GM12878 (cell line): ENCODE results near the gene PCSK5. TPM values are rescaled to one million over a fixed set of nuclear protein-coding genes. Genes with fewer than 3 reads are reported as not detected.

Source experiments
- ASH2L ChIP-seq: fragments of 300-600, 200-600 bp; sonication (generic); IDR thresholded peaks from 2 replicates; pipeline ENCODE4 v1.6.1; 2017; ENCODE audit warnings: low read depth, mild to moderate bottlenecking, borderline replicate concordance
- E4F1 ChIP-seq: fragments of 450-650 bp; IDR thresholded peaks from 2 replicates; pipeline ENCODE4 v1.6.1; 2018; ENCODE audit warnings: borderline replicate concordance, mild to moderate bottlenecking; ENCODE audit not compliant: partially characterized antibody
- ETV6 ChIP-seq, 2 experiments: fragments of 450-650 bp in 1 of 2; IDR thresholded peaks in 1 of 2; conservative IDR thresholded peaks in 1 of 2; 2 replicates each; pipeline ENCODE4 v1.6.1; 2014; ENCODE audit warnings: antibody characterized with exemption in 1 of 2, borderline replicate concordance in 1 of 2, low read depth in 1 of 2, mild to moderate bottlenecking in 1 of 2, moderate library complexity in 1 of 2
- EZH2 ChIP-seq: IDR thresholded peaks from 2 replicates; pipeline ENCODE4 v1.6.1; 2012; ENCODE audit warnings: low read depth, mild to moderate bottlenecking, control low read depth, inconsistent platforms, low read length, borderline replicate concordance; ENCODE audit not compliant: control insufficient read depth
- FOXM1 ChIP-seq: IDR thresholded peaks from 2 replicates; pipeline ENCODE4 v1.6.1; 2012; ENCODE audit warnings: low read depth, mild to moderate bottlenecking, inconsistent platforms, low read length, moderate library complexity
- IRF4 ChIP-seq: IDR thresholded peaks from 2 replicates; pipeline ENCODE4 v1.6.1; 2011; ENCODE audit warnings: low read depth, low read length
- RFX5 ChIP-seq: IDR thresholded peaks from 2 replicates; pipeline ENCODE4 v1.6.1; 2011; ENCODE audit warnings: low read depth, low read length, improper control_type of control experiment
- SMAD1 ChIP-seq: fragments of 450-650 bp; IDR thresholded peaks from 2 replicates; pipeline ENCODE4 v1.6.1; 2018; ENCODE audit warnings: mild to moderate bottlenecking, low read depth; ENCODE audit not compliant: partially characterized antibody
- SMAD5 ChIP-seq: IDR thresholded peaks from 2 replicates; pipeline ENCODE4 v1.6.1; 2016; ENCODE audit warnings: antibody characterized with exemption, low read depth
- ZBTB4 ChIP-seq: fragments of 450-650 bp; formaldehyde crosslinking; IDR thresholded peaks from 2 replicates; pipeline ENCODE4 v1.4.0; 2022; ENCODE audit warnings: mild to moderate bottlenecking, moderate library complexity
- polyA plus RNA-seq, 11 experiments: library from polyadenylated mRNA; depleted of rRNA in 4 of 11; unstranded in 6 of 11; stranded (reverse) in 5 of 11; fragments of >200 nt; fragmentation: Nextera tagmentation in 4 of 11; fragmentation: Illumina TruSeq in 1 of 11; extraction: Ambion mirVana in 4 of 11; extraction: Trizol in 1 of 11; gene quantifications; 1 replicate in 1 of 11; 2 replicates in 10 of 11; pipeline versions ENCODE4 v1.2.1 to v1.2.3, GENCODE V29; 2011 to 2016; ENCODE audit warnings: inconsistent platforms in 2 of 11, missing spikeins in 2 of 11, low read depth in 1 of 11
- total RNA-seq, 4 experiments: library from RNA; depleted of rRNA in 3 of 4; stranded (reverse); fragments of >200 nt in 3 of 4; fragmentation: Illumina TruSeq in 1 of 4; extraction: Trizol in 1 of 4; gene quantifications; 2 replicates each; pipeline versions ENCODE4 v1.2.1 to v1.2.3, GENCODE V29; 2013 to 2021

PCSK5 gene
- total and polyA plus RNA-seq, 10 of the 15 experiments (the other 5 are each of a cell fraction or from before 2014, with no cell fraction given), result 0.01 to 0.13 (median 0.04) TPM; not detected in 3

GRCh38 chr9:76373173-76373783, 482.8 kb downstream of the PCSK5 start (continued):
- TF ChIP-seq ZBTB4 (CRISPR knock-in tag) (no peak), ETV6 (conservative IDR thresholded peaks at IDR 0.05 in 1 of 2, IDR thresholded peaks at IDR 0.05 in 1 of 2; ENCODE audit: borderline replicate concordance in 1 of 2, low read depth in 1 of 2) (no peak), IRF4 (no peak), RFX5 (no peak), FOXM1 (no peak), SMAD1 (no peak), ASH2L (no peak), SMAD5 (no peak), EZH2 (no peak), E4F1 (no peak)
